LNCaP clone FGC (cell line): ENCODE measurements around the gene BMP2.

Experiments used
- DNase-seq: peaks from one replicate; pipeline ENCODE4 v3.0.0-alpha.2; 2011; ENCODE audit warnings: low read depth
- H3K4me3 ChIP-seq: 2 replicates; pipeline ENCODE4 v1.5.1; 2011; ENCODE audit warnings: mild to moderate bottlenecking, low read depth, low read length, control low read depth
- TF ChIP-seq, protein P1 (sequence below): IDR thresholded peaks from 2 replicates; pipeline ENCODE4 v1.5.1; 2012; ENCODE audit warnings: mild to moderate bottlenecking; ENCODE audit not compliant: control insufficient read depth, insufficient read depth; ENCODE audit errors: extremely low read depth

The BMP2 gene

DNA sequence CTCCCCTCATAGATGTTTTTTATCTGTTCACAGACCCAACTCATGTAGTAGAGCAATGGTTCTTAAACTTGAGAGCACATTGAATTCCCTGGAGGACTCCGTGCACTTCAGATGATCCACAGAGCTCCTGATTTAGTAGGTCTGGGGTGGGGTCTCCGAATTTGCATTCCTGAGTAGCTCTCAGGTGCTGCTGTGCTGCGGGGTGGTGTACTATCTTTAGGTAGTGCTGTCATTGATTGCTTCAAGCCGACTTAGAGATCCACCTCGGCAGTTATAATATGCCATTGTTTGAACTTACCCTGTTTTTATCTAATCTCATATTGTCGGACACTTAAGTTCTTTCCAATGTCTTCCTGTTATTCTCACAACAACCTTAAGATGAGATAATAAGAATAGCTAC is 45.0 kb downstream of the BMP2 start:
- TF ChIP-seq, protein P1, sequence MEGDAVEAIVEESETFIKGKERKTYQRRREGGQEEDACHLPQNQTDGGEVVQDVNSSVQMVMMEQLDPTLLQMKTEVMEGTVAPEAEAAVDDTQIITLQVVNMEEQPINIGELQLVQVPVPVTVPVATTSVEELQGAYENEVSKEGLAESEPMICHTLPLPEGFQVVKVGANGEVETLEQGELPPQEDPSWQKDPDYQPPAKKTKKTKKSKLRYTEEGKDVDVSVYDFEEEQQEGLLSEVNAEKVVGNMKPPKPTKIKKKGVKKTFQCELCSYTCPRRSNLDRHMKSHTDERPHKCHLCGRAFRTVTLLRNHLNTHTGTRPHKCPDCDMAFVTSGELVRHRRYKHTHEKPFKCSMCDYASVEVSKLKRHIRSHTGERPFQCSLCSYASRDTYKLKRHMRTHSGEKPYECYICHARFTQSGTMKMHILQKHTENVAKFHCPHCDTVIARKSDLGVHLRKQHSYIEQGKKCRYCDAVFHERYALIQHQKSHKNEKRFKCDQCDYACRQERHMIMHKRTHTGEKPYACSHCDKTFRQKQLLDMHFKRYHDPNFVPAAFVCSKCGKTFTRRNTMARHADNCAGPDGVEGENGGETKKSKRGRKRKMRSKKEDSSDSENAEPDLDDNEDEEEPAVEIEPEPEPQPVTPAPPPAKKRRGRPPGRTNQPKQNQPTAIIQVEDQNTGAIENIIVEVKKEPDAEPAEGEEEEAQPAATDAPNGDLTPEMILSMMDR: no peak
- DNase-seq: no peak
- no peak overlapping the region for H3K4me3 ChIP-seq

DNA sequence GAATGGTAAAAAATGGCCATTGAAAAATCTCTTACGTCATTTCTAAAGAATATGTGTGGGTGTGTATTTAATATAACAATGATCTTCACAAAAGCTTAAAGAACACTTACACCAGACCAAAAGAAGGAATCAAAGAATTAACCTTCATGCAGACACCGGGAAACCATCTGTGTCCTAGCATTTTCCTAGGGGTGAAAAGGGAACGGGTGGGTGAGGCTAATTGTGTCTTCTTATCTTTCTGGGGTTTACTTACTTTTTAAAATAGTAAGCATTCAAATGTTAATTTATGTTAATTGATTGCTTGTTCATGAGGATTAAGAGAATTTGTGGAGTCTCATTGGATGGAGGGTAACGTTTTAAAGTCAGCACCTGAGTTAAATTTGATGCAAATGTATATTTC is 47.5 kb downstream of the BMP2 start:
- TF ChIP-seq, protein P1: no peak
- no peak for DNase-seq
- no peak overlapping the region for H3K4me3 ChIP-seq

GRCh38 chr20:6818033-6818808 is 50.7 kb downstream of the BMP2 start:
- no peak for DNase-seq
- TF ChIP-seq, protein P1: no peak
- H3K4me3 ChIP-seq: no peak overlapping the region

- TF ChIP-seq, protein P1: peak; percentile 31; the same call in 1 of the 2 replicates
- H3K4me3 ChIP-seq: no peak overlapping the region
- DNase-seq: no peak
Measured at GRCh38 chr20:6819599-6819998, 52.1 kb downstream of the BMP2 start.

DNA sequence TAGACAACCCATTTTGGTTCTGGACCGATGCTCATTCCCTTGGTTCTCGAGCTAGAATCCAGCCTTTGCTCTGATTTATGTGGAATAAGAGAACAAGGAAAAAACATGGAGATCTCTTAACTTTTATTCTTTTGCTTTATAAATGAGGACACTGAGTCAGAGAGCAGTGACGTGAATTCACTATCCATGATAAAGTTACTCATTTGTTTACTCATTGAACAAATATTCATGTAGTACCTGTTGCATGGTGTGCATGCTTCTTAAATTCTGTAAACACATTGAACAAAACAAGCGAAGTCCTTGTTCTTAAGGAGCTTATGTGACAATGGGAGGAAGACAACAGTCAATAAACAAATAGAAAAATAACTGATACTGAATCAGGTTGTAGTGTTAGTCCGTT is 56.9 kb downstream of the BMP2 start:
- TF ChIP-seq, protein P1: no peak
- DNase-seq: no peak

DNA sequence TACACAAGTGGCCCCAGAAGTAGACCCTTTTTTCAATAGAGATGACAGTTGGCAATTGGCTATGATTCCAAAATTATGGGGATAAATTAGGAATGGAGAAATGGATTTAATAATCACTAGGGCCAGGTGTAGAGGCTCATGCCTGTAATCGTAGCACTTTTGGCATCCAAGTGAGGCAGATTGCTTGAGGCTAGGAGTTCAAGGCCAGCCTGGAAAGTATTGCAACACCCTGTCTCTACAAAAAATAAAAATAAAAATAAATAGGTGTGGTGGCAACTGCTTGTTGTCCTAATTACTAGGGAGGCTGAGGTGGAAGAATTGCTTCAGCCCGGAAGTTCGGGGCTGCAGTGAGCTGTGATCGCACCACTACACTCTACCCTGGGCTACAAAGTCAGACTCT is 60.0 kb downstream of the BMP2 start:
- DNase-seq: no peak
- TF ChIP-seq, protein P1: no peak
- H3K4me3 ChIP-seq: no peak overlapping the region

More for the DNA sequence above, 56.9 kb downstream of the BMP2 start:
- H3K4me3 ChIP-seq: no peak overlapping the region
